Hepatocyte (in vitro differentiated cells): Measurements from ENCODE around the gene SLC25A19. TPM values are rescaled to one million over a fixed set of nuclear protein-coding genes. Genes with fewer than 3 reads are reported as not detected.

ENCODE experiments used
- DNase-seq: peaks from one replicate; pipeline ENCODE4 v3.0.0-alpha.2; 2016; ENCODE audit warnings: low spot score
- H2AFZ ChIP-seq: fragments of 200-600 bp; sonication (generic); 2 replicates; pipeline ENCODE4 v1.6.0; 2016; ENCODE audit warnings: antibody characterized with exemption, mild to moderate bottlenecking
- H3K27ac ChIP-seq: fragments of 200-600 bp; sonication (generic); 2 replicates; pipeline ENCODE4 v1.5.1; 2016; ENCODE audit warnings: mild to moderate bottlenecking
- H3K27me3 ChIP-seq: fragments of 200-600 bp; sonication (generic); 2 replicates; pipeline ENCODE4 v1.6.1; 2016
- H3K36me3 ChIP-seq: fragments of 200-600 bp; sonication (generic); replicated peaks from 2 replicates; pipeline ENCODE4 v1.5.1; 2016; ENCODE audit warnings: low read depth; ENCODE audit not compliant: insufficient read depth
- H3K4me1 ChIP-seq: fragments of 200-600 bp; sonication (generic); 2 replicates; pipeline ENCODE4 v1.5.1; 2016; ENCODE audit warnings: mild to moderate bottlenecking, moderate library complexity; ENCODE audit not compliant: insufficient read depth
- H3K4me2 ChIP-seq: fragments of 200-600 bp; sonication (generic); 2 replicates; pipeline ENCODE4 v1.6.0; 2016
- H3K4me3 ChIP-seq: fragments of 200-600 bp; sonication (generic); 2 replicates; pipeline ENCODE4 v1.5.1; 2016; ENCODE audit warnings: mild to moderate bottlenecking
- H3K79me2 ChIP-seq: fragments of 200-600 bp; sonication (generic); 2 replicates; pipeline ENCODE4 v1.6.0; 2017; ENCODE audit warnings: mild to moderate bottlenecking
- H3K9me2 ChIP-seq: fragments of 200-600 bp; sonication (generic); replicated peaks from 2 replicates; pipeline ENCODE4 v1.6.0; 2017; ENCODE audit warnings: mild to moderate bottlenecking; ENCODE audit not compliant: insufficient read depth
- H3K9me3 ChIP-seq: fragments of 200-600 bp; sonication (generic); 2 replicates; pipeline ENCODE4 v1.5.1; 2016; ENCODE audit warnings: low read depth, mild to moderate bottlenecking
- H4K20me1 ChIP-seq: fragments of 200-600 bp; sonication (generic); 2 replicates; pipeline ENCODE4 v1.6.0; 2016; ENCODE audit warnings: mild to moderate bottlenecking; ENCODE audit not compliant: insufficient read depth, poor library complexity, severe bottlenecking
- EZH2 ChIP-seq: fragments of 200-600 bp; sonication (generic); IDR thresholded peaks from 2 replicates; pipeline ENCODE4 v1.6.1; 2016; ENCODE audit warnings: antibody characterized with exemption, mild to moderate bottlenecking, borderline replicate concordance
- EZH2phosphoT487 ChIP-seq: fragments of 200-600 bp; sonication (generic); IDR thresholded peaks from one replicate; pipeline ENCODE4 v1.6.1; 2018; ENCODE audit warnings: antibody characterized with exemption, mild to moderate bottlenecking, low read depth, moderate library complexity; ENCODE audit not compliant: unreplicated experiment, severe bottlenecking
- WGBS: methylation state at CpG from one replicate; pipeline ENCODE4 v1.1.6; 2016; ENCODE audit warnings: low lambda C conversion rate; ENCODE audit errors: missing lambda C conversion rate; 5-methylcytosine and 5-hydroxymethylcytosine counted together
- polyA plus RNA-seq: library from polyadenylated mRNA; unstranded; fragments of >200 nt; fragmentation: Nextera tagmentation; extraction: Ambion mirVana; gene quantifications from 2 replicates; pipeline ENCODE4 v1.2.1, GENCODE V29; 2016
- total RNA-seq: library from RNA; depleted of rRNA; stranded (reverse); fragments of >200 nt; gene quantifications from 2 replicates; pipeline ENCODE4 v1.2.3, GENCODE V29; 2014
- TF ChIP-seq, protein P1 (sequence below): fragments of 200-600 bp; sonication (generic); IDR thresholded peaks from 2 replicates; pipeline ENCODE4 v1.5.1; 2016; ENCODE audit warnings: antibody characterized with exemption, mild to moderate bottlenecking; ENCODE audit not compliant: poor library complexity

Gene SLC25A19
- total and polyA plus RNA-seq, 2 experiments from 2014 or later = 4.6 to 7.6 TPM

DNA sequence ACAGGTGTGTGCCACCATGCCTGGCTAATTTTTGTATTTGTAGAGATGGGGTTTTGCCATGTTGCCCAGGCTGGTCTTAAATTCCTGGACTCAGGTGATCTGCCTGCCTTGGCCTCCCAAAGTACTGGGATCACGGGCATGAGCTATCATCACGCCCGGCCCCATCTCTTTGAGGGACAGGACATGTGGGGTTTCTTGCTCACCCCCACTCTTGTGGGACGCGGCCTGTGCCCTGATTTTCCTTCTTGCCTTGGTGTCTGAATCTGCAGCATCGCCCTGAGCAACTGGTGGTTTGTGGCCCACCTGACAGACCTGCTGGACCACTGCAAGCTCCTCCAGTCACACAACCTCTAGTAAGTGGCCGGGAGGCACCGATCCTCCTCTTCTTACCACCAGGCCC lies 58.2 kb downstream of the SLC25A19 start:
- TF ChIP-seq EZH2 (no peak), EZH2phosphoT487 (no peak)
- TF ChIP-seq, protein P1, sequence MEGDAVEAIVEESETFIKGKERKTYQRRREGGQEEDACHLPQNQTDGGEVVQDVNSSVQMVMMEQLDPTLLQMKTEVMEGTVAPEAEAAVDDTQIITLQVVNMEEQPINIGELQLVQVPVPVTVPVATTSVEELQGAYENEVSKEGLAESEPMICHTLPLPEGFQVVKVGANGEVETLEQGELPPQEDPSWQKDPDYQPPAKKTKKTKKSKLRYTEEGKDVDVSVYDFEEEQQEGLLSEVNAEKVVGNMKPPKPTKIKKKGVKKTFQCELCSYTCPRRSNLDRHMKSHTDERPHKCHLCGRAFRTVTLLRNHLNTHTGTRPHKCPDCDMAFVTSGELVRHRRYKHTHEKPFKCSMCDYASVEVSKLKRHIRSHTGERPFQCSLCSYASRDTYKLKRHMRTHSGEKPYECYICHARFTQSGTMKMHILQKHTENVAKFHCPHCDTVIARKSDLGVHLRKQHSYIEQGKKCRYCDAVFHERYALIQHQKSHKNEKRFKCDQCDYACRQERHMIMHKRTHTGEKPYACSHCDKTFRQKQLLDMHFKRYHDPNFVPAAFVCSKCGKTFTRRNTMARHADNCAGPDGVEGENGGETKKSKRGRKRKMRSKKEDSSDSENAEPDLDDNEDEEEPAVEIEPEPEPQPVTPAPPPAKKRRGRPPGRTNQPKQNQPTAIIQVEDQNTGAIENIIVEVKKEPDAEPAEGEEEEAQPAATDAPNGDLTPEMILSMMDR = no peak
- H4K20me1 ChIP-seq = no peaks in the 10 kb centered on the region
- no peaks in the 10 kb centered on the region for H3K9me2 ChIP-seq
- WGBS = 97% methylated on average over 8 of the region's 8 CpGs
- H2AFZ ChIP-seq = no peak overlapping the region
- no peak overlapping the region for H3K4me2 ChIP-seq
- no peaks in the 10 kb centered on the region for H3K27me3 ChIP-seq
- H3K79me2 ChIP-seq = no peaks in the 10 kb centered on the region
- no peaks in the 10 kb centered on the region for H3K4me1 ChIP-seq
- no peak overlapping the region for H3K27ac ChIP-seq
- H3K36me3 ChIP-seq = no peaks in the 10 kb centered on the region
- DNase-seq = no peak
- no peak overlapping the region for H3K4me3 ChIP-seq
- no peaks in the 10 kb centered on the region for H3K9me3 ChIP-seq

DNA sequence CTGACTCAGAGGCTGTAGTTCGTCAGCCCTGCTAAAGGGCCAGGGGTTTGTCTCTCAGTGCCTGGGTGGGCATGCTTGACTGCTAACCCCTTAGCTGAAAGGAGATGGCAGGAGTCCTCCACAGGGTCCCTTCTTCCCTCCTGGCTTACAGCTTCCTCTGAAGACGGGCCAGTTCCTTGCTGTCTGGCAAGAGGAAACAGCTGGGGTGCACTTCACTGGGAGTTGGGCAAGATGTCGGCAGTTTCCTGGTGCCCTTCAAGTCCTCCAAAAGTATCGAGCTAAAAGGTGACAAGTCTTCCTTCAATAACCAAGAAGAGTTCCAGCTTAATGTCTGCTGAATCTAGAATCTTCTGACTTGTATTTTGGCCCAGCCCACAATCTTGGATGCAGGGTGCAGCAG lies 60.4 kb downstream of the SLC25A19 start:
- Histone ChIP-seq H2AFZ (no peak overlapping the region), H3K4me3 (no peak overlapping the region), H3K9me2 (no peaks in the 10 kb centered on the region), H3K9me3 (no peaks in the 10 kb centered on the region), H3K27ac (no peak overlapping the region), H4K20me1 (no peaks in the 10 kb centered on the region), H3K79me2 (no peaks in the 10 kb centered on the region), H3K36me3 (no peaks in the 10 kb centered on the region), H3K27me3 (no peaks in the 10 kb centered on the region), H3K4me1 (no peaks in the 10 kb centered on the region), H3K4me2 (no peak overlapping the region)
- WGBS = 93% methylated on average over 4 of the region's 4 CpGs
- DNase-seq = no peak
- TF ChIP-seq EZH2phosphoT487 (no peak), EZH2 (no peak)
- TF ChIP-seq, protein P1 = no peak

DNA sequence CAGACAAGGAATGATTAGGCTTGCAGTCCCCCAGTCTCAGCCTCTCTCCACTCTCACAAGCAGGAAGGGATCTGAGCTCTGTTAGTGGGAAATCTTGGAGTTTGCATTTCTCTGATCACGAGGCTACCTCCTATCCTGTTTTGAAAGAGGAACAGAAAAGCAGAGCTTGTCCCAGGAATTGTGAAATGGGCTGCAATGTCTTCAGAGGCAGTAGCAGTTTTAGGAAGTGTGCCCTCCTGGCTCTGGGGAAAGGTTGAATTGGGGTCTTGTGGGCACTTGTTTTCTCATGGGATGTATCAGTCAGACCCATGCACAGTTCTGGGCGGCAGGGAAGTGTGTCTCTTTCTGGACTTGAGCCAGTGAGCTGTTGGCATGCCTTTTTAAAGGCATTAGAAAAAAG lies 60.9 kb downstream of the SLC25A19 start:
- WGBS = 93% methylated on average over 2 of the region's 2 CpGs

More for the DNA sequence above, 60.9 kb downstream of the SLC25A19 start:
- H3K27me3 ChIP-seq = no peaks in the 10 kb centered on the region
- no peaks in the 10 kb centered on the region for H3K9me3 ChIP-seq
- no peak overlapping the region for H3K4me3 ChIP-seq
- no peaks in the 10 kb centered on the region for H4K20me1 ChIP-seq
- H3K4me1 ChIP-seq = no peaks in the 10 kb centered on the region
- no peaks in the 10 kb centered on the region for H3K9me2 ChIP-seq
- H3K79me2 ChIP-seq = no peaks in the 10 kb centered on the region
- no peaks in the 10 kb centered on the region for H3K36me3 ChIP-seq
- no peak for DNase-seq
- no peak overlapping the region for H2AFZ ChIP-seq
- no peak overlapping the region for H3K27ac ChIP-seq
- no peak overlapping the region for H3K4me2 ChIP-seq
- TF ChIP-seq EZH2 (no peak), EZH2phosphoT487 (no peak)
- TF ChIP-seq, protein P1 = no peak
